ENCODE data around the gene MYRF.

Gene MYRF

GRCh38 chr11:61760946-61761345 is 8.5 kb downstream of the MYRF start:
- no peak for DNase-seq (ENCODE audit: low spot score)

- no peak for DNase-seq (ENCODE audit: low spot score)
Observed at GRCh38 chr11:61761440-61762222, 9.2 kb downstream of the MYRF start.

GRCh38 chr11:61762223-61762615 is 9.8 kb downstream of the MYRF start:
- DNase-seq (ENCODE audit: low spot score): no peak

- DNase-seq (ENCODE audit: low spot score): no peak
Observed at GRCh38 chr11:61762798-61763197, 10.4 kb downstream of the MYRF start.

GRCh38 chr11:61763930-61764605 is 11.6 kb downstream of the MYRF start:
- no peak for DNase-seq (ENCODE audit: low spot score)

- no peak for DNase-seq (ENCODE audit: low spot score)
Observed at GRCh38 chr11:61764606-61765260, 12.3 kb downstream of the MYRF start.

GRCh38 chr11:61765550-61766253 is 13.3 kb downstream of the MYRF start:
- no peak for DNase-seq (ENCODE audit: low spot score)

GRCh38 chr11:61766353-61766841 is 14.0 kb downstream of the MYRF start:
- no peak for DNase-seq (ENCODE audit: low spot score)

GRCh38 chr11:61768376-61769076 is 16.1 kb downstream of the MYRF start:
- DNase-seq (ENCODE audit: low spot score): no peak

GRCh38 chr11:61769169-61769920 is 16.9 kb downstream of the MYRF start:
- peak; percentile 74 for DNase-seq (ENCODE audit: low spot score)

- no peak for DNase-seq (ENCODE audit: low spot score)
Observed at GRCh38 chr11:61769946-61770683, 17.7 kb downstream of the MYRF start.

GRCh38 chr11:61771195-61771894 is 18.9 kb downstream of the MYRF start:
- DNase-seq (ENCODE audit: low spot score): no peak

GRCh38 chr11:61771985-61772455 is 19.6 kb downstream of the MYRF start:
- no peak for DNase-seq (ENCODE audit: low spot score)

- DNase-seq (ENCODE audit: low spot score): no peak
Observed at GRCh38 chr11:61773356-61773755, 20.9 kb downstream of the MYRF start.

- DNase-seq (ENCODE audit: low spot score): no peak
Observed at GRCh38 chr11:61773809-61774208, 21.4 kb downstream of the MYRF start.

- DNase-seq (ENCODE audit: low spot score): no peak
Observed at GRCh38 chr11:61774411-61774810, 22.0 kb downstream of the MYRF start.

- DNase-seq (ENCODE audit: low spot score): no peak
Observed at GRCh38 chr11:61775106-61775505, 22.7 kb downstream of the MYRF start.

- no peak for DNase-seq (ENCODE audit: low spot score)
Observed at GRCh38 chr11:61775606-61776554, 23.4 kb downstream of the MYRF start.
